ENCODE results near the gene GPR161.

DNA sequence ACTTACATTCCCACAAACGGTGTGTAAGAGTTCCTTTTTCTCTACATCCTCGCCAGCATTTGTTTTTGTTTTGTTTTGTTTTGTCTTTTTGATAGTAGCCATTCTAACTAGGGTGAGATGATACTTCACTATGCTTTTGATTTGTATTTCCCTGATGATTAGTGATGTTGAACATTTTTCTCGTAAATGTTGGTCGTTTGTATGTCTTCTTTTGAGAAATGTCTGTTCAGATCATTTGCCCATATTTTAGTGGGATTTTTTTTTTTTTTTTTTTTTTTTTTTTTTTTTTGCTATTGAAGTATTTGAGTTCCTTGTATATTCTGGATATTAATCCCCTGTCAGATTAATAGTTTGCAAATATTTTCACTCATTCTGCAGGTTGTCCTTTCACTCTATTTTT is 19.2 kb upstream of the GPR161 start:
- TF ChIP-seq, protein P1, sequence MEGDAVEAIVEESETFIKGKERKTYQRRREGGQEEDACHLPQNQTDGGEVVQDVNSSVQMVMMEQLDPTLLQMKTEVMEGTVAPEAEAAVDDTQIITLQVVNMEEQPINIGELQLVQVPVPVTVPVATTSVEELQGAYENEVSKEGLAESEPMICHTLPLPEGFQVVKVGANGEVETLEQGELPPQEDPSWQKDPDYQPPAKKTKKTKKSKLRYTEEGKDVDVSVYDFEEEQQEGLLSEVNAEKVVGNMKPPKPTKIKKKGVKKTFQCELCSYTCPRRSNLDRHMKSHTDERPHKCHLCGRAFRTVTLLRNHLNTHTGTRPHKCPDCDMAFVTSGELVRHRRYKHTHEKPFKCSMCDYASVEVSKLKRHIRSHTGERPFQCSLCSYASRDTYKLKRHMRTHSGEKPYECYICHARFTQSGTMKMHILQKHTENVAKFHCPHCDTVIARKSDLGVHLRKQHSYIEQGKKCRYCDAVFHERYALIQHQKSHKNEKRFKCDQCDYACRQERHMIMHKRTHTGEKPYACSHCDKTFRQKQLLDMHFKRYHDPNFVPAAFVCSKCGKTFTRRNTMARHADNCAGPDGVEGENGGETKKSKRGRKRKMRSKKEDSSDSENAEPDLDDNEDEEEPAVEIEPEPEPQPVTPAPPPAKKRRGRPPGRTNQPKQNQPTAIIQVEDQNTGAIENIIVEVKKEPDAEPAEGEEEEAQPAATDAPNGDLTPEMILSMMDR (IDR thresholded peaks at IDR 0.05; ENCODE audit: low read depth, low read length) = no peak
- no peak for TF ChIP-seq EZH2phosphoT487 (IDR thresholded peaks at IDR 0.05; ENCODE audit: low read depth)

Measured in OCI-LY3 (cell line).